Fibroblast of mammary gland (primary cell): ENCODE results near the gene ROBO3.
A peak's percentile ranks its signal among the peaks of the same experiment; 100 is the strongest.

Experiments used
- DNase-seq: peaks from one replicate; pipeline ENCODE4 v3.0.0-alpha.2; 2010; ENCODE audit warnings: low read depth
- H3K4me3 ChIP-seq: 2 replicates; pipeline ENCODE4 v1.5.1; 2011; ENCODE audit warnings: low read depth, mild to moderate bottlenecking, low read length, moderate library complexity; ENCODE audit not compliant: control insufficient read depth
- TF ChIP-seq, protein P1 (sequence below): conservative IDR thresholded peaks from 2 replicates; pipeline ENCODE4 v1.5.1; 2011; ENCODE audit warnings: low read depth, low read length, inconsistent platforms; ENCODE audit not compliant: control insufficient read depth, insufficient read depth

The ROBO3 gene, protein sequence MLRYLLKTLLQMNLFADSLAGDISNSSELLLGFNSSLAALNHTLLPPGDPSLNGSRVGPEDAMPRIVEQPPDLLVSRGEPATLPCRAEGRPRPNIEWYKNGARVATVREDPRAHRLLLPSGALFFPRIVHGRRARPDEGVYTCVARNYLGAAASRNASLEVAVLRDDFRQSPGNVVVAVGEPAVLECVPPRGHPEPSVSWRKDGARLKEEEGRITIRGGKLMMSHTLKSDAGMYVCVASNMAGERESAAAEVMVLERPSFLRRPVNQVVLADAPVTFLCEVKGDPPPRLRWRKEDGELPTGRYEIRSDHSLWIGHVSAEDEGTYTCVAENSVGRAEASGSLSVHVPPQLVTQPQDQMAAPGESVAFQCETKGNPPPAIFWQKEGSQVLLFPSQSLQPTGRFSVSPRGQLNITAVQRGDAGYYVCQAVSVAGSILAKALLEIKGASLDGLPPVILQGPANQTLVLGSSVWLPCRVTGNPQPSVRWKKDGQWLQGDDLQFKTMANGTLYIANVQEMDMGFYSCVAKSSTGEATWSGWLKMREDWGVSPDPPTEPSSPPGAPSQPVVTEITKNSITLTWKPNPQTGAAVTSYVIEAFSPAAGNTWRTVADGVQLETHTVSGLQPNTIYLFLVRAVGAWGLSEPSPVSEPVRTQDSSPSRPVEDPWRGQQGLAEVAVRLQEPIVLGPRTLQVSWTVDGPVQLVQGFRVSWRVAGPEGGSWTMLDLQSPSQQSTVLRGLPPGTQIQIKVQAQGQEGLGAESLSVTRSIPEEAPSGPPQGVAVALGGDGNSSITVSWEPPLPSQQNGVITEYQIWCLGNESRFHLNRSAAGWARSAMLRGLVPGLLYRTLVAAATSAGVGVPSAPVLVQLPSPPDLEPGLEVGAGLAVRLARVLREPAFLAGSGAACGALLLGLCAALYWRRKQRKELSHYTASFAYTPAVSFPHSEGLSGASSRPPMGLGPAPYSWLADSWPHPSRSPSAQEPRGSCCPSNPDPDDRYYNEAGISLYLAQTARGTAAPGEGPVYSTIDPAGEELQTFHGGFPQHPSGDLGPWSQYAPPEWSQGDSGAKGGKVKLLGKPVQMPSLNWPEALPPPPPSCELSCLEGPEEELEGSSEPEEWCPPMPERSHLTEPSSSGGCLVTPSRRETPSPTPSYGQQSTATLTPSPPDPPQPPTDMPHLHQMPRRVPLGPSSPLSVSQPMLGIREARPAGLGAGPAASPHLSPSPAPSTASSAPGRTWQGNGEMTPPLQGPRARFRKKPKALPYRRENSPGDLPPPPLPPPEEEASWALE (N-terminal part only)

DNA sequence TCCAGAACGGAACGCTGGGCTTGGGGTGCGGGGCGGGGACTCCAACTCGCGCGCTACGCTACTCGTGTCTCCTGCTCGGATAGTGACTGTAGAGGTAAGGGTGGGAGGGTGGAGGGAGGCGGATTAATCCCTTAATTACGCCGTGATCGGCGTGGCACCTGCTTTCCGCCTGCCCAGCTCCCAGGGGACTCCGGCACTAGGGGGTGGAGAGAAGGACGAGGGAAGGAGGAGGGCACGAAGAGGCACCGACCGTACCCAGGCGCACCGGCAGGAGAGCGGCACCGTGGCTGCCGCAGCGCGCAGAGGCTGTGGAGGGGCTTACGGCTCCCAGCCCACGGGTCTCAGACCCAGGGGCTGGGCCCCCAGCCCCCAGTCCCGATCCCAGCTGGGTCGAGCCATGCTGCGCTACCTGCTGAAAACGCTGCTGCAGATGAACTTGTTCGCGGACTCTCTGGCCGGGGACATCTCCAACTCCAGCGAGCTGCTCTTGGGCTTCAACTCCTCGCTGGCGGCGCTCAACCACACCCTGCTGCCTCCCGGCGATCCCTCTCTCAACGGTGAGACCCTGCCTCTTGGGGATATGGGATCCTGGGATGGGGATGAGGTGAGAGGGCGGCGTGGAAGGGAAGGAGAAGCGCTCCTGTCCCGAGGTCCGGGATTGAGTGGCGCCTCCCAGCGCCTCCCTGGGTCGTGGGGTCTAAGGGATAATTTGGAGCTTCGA is at the start of gene ROBO3:
ROBO3 (plus strand) TSS at position 252 of the 721 bp plus-strand sequence; CDS start at position 398, 146 bp downstream.
- no peak for DNase-seq
- peak within 1 kb of the TSS; percentile 23 for H3K4me3 ChIP-seq
- TF ChIP-seq, protein P1, sequence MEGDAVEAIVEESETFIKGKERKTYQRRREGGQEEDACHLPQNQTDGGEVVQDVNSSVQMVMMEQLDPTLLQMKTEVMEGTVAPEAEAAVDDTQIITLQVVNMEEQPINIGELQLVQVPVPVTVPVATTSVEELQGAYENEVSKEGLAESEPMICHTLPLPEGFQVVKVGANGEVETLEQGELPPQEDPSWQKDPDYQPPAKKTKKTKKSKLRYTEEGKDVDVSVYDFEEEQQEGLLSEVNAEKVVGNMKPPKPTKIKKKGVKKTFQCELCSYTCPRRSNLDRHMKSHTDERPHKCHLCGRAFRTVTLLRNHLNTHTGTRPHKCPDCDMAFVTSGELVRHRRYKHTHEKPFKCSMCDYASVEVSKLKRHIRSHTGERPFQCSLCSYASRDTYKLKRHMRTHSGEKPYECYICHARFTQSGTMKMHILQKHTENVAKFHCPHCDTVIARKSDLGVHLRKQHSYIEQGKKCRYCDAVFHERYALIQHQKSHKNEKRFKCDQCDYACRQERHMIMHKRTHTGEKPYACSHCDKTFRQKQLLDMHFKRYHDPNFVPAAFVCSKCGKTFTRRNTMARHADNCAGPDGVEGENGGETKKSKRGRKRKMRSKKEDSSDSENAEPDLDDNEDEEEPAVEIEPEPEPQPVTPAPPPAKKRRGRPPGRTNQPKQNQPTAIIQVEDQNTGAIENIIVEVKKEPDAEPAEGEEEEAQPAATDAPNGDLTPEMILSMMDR = no peak

DNA sequence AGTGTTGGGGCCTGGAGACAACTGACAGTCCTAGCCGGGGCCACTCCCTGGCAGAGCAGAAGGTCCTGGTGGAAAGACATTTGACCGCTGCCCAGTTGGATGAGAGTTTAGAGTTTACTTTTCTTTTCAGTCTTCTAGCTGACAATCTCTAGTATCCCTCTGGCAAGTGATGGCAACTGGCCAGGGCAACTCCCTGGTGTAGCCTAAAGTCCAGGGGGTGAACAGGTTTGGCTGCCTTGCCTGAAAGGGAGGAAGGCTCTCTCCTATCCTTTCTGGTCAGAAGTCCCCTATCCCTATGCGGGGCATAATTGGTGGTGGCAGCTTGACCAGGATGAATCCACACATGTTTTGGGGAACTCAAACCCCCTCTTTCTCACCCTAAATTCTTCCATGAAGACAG is 48.2 kb upstream of the ROBO3 start:
- DNase-seq = no peak
- TF ChIP-seq, protein P1 = no peak
- no peak overlapping the region for H3K4me3 ChIP-seq

DNA sequence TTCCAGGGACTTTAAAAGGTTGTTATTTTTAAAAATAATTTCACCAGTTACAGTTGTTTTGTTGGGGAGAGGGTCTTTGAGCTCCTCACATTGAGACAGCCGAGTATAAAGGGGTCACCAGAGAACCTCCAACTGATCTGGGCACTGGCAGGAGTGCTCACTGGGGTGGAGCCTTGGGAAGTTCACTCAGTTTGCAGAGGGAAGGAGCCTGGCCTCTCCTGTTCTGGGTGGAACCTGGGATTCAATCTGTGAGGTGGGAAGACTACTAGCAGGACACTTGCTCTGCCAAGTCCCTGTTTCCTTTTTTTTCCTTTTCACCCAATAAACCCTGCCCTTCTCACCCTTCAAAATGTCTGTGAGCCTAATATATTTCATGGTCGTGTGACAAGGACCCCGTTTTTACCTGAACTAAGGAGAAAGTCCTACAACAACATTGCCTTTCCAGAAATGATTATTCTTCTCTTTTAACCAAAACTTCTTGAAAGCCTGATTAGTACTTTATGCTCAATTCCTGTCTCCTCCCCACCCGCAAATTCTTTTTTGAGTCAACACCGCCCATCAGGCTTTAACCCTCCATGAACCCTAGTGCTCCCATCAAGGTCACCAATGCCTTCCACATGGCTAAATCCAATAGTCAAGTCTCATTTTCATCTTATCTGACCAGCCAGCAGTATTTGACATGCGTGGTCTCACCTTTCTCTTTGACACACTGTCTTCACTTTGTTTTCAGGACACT is 43.1 kb upstream of the ROBO3 start:
- TF ChIP-seq, protein P1 = no peak
- DNase-seq = no peak
- no peak overlapping the region for H3K4me3 ChIP-seq

DNA sequence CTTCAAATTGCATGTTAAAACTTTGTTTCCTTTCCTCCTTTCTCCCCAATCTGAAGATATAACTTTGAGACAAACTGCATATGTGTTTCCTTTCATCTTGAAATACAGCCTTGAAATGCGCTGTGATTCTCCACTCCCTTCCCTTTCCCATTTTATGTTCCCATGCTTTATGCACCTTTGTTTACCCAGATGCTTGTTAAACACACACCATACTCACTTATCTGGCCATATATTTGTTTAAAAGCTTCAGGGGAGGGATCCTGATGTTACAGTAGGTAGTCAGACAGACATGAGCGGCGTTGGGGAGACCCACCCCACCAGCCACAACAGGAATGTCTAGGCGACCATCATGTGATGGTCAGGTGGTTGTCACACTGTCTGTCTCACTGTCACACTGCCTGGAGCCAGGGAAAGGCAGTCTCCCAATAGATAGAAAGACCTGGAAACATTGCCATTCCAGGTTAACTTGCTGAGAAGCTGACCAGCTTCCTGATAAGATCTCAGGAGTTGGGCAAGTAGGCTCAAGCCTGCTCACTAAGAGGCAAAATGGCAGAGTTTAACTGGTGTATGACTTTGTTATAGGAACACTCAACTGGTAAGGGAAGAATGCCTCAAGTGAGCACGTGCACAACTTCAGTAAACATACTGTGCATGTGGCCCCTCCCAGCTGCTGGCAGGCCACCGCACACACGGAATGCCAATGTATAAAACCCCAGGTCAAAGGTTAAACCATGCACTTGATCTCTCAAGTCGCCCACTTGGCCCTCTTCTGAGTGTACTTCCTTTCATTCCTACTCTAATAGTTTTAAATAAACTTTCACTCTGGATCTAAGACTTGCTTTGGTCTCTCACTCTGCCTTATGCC is 41.5 kb upstream of the ROBO3 start:
- DNase-seq = no peak
- no peak overlapping the region for H3K4me3 ChIP-seq
- TF ChIP-seq, protein P1 = no peak

DNA sequence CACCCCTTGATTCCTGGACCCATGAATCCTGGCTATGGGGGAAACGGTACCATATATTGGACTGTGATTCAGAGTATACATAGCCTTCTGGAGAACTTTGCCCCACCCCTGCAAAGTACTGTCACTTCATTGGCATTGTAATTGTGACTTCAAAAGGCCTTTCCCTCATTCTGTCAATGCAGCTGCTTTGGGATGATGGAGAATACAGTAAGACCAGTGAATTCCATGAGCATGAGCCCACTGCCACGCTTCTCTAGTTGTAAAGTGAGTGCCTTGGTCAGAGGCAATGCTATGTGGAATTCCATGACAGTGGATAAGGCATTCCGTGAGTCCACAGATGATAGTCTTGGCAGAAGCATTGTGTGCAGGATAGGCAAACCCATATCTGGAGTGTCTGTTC is 39.4 kb upstream of the ROBO3 start:
- DNase-seq = no peak
- no peak overlapping the region for H3K4me3 ChIP-seq
- TF ChIP-seq, protein P1 = no peak
